SU-DHL-6 (cell line): Measurements from ENCODE around the gene POPDC2.
"Not testable (repeated sequence)": the region's sequence is repeated elsewhere in the genome, so short reads cannot be mapped to it uniquely, and the experiment has no call there.

Experiments
- H2AFZ ChIP-seq: fragments of 200-600 bp; sonication (generic); 2 replicates; pipeline ENCODE4 v1.6.1; 2014; ENCODE audit warnings: low read depth, mild to moderate bottlenecking, moderate library complexity, mixed read lengths, antibody characterized with exemption, low read length; ENCODE audit not compliant: severe bottlenecking
- H3F3A ChIP-seq: fragments of 200-600 bp; shearing (Covaris generic); 2 replicates; pipeline ENCODE4 v1.6.0; 2016; ENCODE audit warnings: antibody characterized with exemption, mild to moderate bottlenecking; ENCODE audit not compliant: insufficient read depth
- H3K27ac ChIP-seq: fragments of 200-600 bp; sonication (generic); 2 replicates; pipeline ENCODE4 v1.5.1; 2016; ENCODE audit warnings: low read depth, mild to moderate bottlenecking, low read length, moderate library complexity, mixed read lengths
- H3K27me3 ChIP-seq: fragments of 200-600 bp; sonication (generic), shearing (Covaris generic); 2 replicates; pipeline ENCODE4 v1.6.0; 2014; ENCODE audit warnings: mild to moderate bottlenecking, low read length
- H3K36me3 ChIP-seq: fragments of 200-600 bp; sonication (generic); 2 replicates; pipeline ENCODE4 v1.6.1; 2014; ENCODE audit warnings: mild to moderate bottlenecking, low read length, mixed read lengths
- H3K4me2 ChIP-seq: fragments of 300-600, 200-600 bp; shearing (Covaris generic), sonication (generic); 2 replicates; pipeline ENCODE4 v1.6.0; 2014; ENCODE audit warnings: low read length, low read depth, mild to moderate bottlenecking; ENCODE audit not compliant: poor library complexity, severe bottlenecking
- H3K4me3 ChIP-seq: fragments of 200-600 bp; sonication (generic); 2 replicates; pipeline ENCODE4 v1.5.1; 2014; ENCODE audit warnings: antibody characterized with exemption, low read length, mild to moderate bottlenecking, mixed read lengths; ENCODE audit not compliant: insufficient read depth, poor library complexity, severe bottlenecking
- H3K79me2 ChIP-seq: fragments of 200-600 bp; sonication (generic); 2 replicates; pipeline ENCODE4 v1.6.1; 2014; ENCODE audit warnings: mild to moderate bottlenecking, low read length, moderate library complexity; ENCODE audit not compliant: insufficient read depth
- H3K9ac ChIP-seq: fragments of 200-600 bp; sonication (generic); 2 replicates; pipeline ENCODE4 v1.7.0; 2014; ENCODE audit warnings: mild to moderate bottlenecking, low read length
- H3K9me2 ChIP-seq: fragments of 200-600 bp; sonication (generic); replicated peaks from 2 replicates; pipeline ENCODE4 v1.6.1; 2014; ENCODE audit warnings: low read length; ENCODE audit not compliant: insufficient read depth
- H3K9me3 ChIP-seq: fragments of 200-600 bp; sonication (generic); 2 replicates; pipeline ENCODE4 v1.6.1; 2014; ENCODE audit warnings: low read length, mixed read lengths; ENCODE audit not compliant: insufficient read depth
- H4K20me1 ChIP-seq: fragments of 200-600 bp; sonication (generic); 2 replicates; pipeline ENCODE4 v1.6.1; 2014; ENCODE audit warnings: low read depth, mild to moderate bottlenecking, antibody characterized with exemption, low read length, moderate library complexity, mixed read lengths
- EZH2phosphoT487 ChIP-seq: fragments of 200-600 bp; sonication (generic), shearing (Covaris generic); conservative IDR thresholded peaks from 2 replicates; pipeline ENCODE4 v1.6.1; 2018; ENCODE audit warnings: mild to moderate bottlenecking, antibody characterized with exemption, low read length, moderate library complexity, mixed read lengths
- TF ChIP-seq, protein P1 (sequence below): fragments of 200-600 bp; sonication (generic); IDR thresholded peaks from one replicate; pipeline ENCODE4 v1.5.1; 2017; ENCODE audit warnings: antibody characterized with exemption, mild to moderate bottlenecking, low read length, moderate library complexity; ENCODE audit not compliant: insufficient read depth, poor library complexity, severe bottlenecking

The POPDC2 gene

DNA sequence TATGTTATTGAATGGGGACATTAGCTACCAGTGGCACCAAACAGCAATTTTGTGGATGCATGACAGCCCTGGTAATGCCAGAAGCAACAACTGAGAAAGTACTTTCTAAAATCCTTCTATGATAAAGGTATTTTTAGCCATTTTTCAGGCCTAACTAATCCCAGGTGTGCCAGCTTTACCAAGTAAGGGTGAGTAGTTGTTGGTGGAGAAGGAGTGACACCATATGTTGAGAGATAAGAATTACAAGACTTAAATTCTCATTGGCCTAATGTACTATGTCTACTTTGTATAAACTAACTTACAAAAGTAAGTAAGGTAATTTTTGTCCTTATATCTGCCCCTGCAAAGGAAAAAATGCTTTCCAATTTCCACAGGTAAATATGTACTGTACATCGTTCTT, 20.9 kb upstream of the POPDC2 start:
- no peaks in the 10 kb centered on the region for H3K27me3 ChIP-seq
- TF ChIP-seq, protein P1, sequence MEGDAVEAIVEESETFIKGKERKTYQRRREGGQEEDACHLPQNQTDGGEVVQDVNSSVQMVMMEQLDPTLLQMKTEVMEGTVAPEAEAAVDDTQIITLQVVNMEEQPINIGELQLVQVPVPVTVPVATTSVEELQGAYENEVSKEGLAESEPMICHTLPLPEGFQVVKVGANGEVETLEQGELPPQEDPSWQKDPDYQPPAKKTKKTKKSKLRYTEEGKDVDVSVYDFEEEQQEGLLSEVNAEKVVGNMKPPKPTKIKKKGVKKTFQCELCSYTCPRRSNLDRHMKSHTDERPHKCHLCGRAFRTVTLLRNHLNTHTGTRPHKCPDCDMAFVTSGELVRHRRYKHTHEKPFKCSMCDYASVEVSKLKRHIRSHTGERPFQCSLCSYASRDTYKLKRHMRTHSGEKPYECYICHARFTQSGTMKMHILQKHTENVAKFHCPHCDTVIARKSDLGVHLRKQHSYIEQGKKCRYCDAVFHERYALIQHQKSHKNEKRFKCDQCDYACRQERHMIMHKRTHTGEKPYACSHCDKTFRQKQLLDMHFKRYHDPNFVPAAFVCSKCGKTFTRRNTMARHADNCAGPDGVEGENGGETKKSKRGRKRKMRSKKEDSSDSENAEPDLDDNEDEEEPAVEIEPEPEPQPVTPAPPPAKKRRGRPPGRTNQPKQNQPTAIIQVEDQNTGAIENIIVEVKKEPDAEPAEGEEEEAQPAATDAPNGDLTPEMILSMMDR: peak; percentile 36
- no peak for TF ChIP-seq EZH2phosphoT487
- H4K20me1 ChIP-seq: no peaks in the 10 kb centered on the region
- no peak overlapping the region for H3K4me2 ChIP-seq
- no peak overlapping the region for H3K4me3 ChIP-seq
- no peaks in the 10 kb centered on the region for H3K36me3 ChIP-seq
- H3K9me3 ChIP-seq: no peaks in the 10 kb centered on the region
- peaks cover 10% of the 10 kb centered on the region for H3F3A ChIP-seq
- peak overlapping the region; percentile 44 for H2AFZ ChIP-seq
- H3K79me2 ChIP-seq: peaks cover 5% of the 10 kb centered on the region
- no peak overlapping the region for H3K9ac ChIP-seq
- no peak overlapping the region for H3K27ac ChIP-seq
- H3K9me2 ChIP-seq: no peaks in the 10 kb centered on the region

DNA sequence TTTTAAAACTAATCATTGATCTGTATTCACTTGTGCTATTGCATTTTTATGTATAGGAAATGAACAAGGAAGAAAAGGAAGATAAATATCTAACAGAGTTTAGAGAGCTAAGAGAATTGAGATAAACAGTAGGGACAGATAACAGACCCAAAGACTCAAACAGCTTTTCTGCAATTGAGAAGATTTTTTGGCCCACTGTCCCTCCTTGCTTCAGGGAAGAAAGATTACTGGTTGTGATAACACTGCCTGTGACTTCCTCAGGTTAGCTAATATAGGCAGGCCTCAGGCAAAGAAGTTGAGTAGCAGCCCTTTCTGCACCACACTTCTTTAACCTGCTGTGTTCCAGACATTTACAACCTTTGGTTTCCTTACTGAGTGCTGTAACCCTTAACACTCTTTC, 19.5 kb upstream of the POPDC2 start:
- no peak for TF ChIP-seq EZH2phosphoT487
- TF ChIP-seq, protein P1: no peak
- H3K27me3 ChIP-seq: no peaks in the 10 kb centered on the region
- H3K36me3 ChIP-seq: peaks cover 8% of the 10 kb centered on the region; the same call in 1 of the 2 replicates
- H3K9ac ChIP-seq: no peak overlapping the region
- no peaks in the 10 kb centered on the region for H4K20me1 ChIP-seq
- H3K9me2 ChIP-seq: no peaks in the 10 kb centered on the region
- H3K79me2 ChIP-seq: peaks cover 19% of the 10 kb centered on the region
- peaks cover 10% of the 10 kb centered on the region for H3F3A ChIP-seq
- H2AFZ ChIP-seq: no peak overlapping the region
- H3K27ac ChIP-seq: no peak overlapping the region
- no peak overlapping the region for H3K4me2 ChIP-seq
- no peaks in the 10 kb centered on the region for H3K9me3 ChIP-seq
- H3K4me3 ChIP-seq: no peak overlapping the region

DNA sequence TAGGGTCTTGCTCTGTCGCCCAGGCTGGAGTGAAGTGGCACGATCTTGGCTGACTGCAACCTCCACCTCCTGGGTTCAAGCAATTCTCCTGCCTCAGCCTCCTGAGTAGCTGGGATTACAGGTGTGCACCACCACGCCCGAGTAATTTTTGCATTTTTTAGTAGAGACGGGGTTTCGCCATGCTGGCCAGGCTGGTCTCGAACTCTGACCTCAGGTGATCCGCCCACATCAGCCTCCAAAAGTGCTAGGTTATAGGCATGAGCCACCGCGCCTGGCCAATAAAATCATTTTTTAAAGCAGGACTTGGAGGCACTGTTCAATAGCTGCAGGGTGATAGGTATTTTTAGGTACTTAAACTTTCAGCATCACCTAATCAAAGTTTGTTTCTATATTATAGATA, 17.8 kb upstream of the POPDC2 start:
- Histone ChIP-seq H3F3A (peaks cover 10% of the 10 kb centered on the region), H3K79me2 (peaks cover 23% of the 10 kb centered on the region), H3K36me3 (peaks cover 14% of the 10 kb centered on the region; the same call in 1 of the 2 replicates)
- not testable (repeated sequence) for H3K4me3 ChIP-seq, H3K27ac ChIP-seq, H3K9ac ChIP-seq, H3K4me2 ChIP-seq, H4K20me1 ChIP-seq, H3K9me3 ChIP-seq, H3K27me3 ChIP-seq, H3K9me2 ChIP-seq, H2AFZ ChIP-seq

DNA sequence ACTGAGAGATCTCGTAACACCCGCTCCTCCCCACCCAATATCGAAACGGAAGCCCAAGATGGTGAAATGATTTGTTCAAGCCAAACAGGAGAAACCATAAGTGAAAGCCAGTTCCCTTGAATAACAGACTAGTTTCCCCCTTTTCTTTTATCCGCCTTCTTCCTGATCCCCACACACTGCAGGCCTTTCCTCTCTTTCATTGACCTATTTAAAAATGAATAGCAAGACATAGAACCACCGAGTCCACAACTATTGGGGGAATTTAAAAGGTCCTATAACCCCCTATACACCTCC, 17.2 kb upstream of the POPDC2 start:
- peaks cover 20% of the 10 kb centered on the region; the same call in 1 of the 2 replicates for H3K36me3 ChIP-seq
- peaks cover 28% of the 10 kb centered on the region for H3K79me2 ChIP-seq
- peak overlapping the region; percentile 86 for H3K4me3 ChIP-seq
- peak overlapping the region; percentile 89 for H3K4me2 ChIP-seq
- no peaks in the 10 kb centered on the region for H3K9me2 ChIP-seq
- peaks cover 10% of the 10 kb centered on the region for H3F3A ChIP-seq
- H2AFZ ChIP-seq: peak overlapping the region; percentile 50
- H3K27me3 ChIP-seq: no peaks in the 10 kb centered on the region
- H3K9ac ChIP-seq: peak overlapping the region; percentile 66
- H4K20me1 ChIP-seq: no peaks in the 10 kb centered on the region
- TF ChIP-seq EZH2phosphoT487: no peak
- TF ChIP-seq, protein P1: no peak
- H3K9me3 ChIP-seq: no peaks in the 10 kb centered on the region
- H3K27ac ChIP-seq: peak overlapping the region; percentile 74
